Activated naive CD4-positive, alpha-beta T cell treated with anti-CD3 and anti-CD28 coated beads, Interleukin-2, amount 50 U/mL, for 72 hours (primary cell): ENCODE measurements around the gene DIS3L2. TPM values are rescaled to one million over a fixed set of nuclear protein-coding genes. Genes with fewer than 3 reads are reported as not detected.
"Not testable (repeated sequence)": the region's sequence is repeated elsewhere in the genome, so short reads cannot be mapped to it uniquely, and the experiment has no call there.

Source experiments
- ATAC-seq, 2 donors: fragments of 150-1000 bp; cut with Tn5 transposase; 2 replicates each; pipeline ENCODE4 v1.10.0; 2021; ENCODE audit warnings: mild to moderate bottlenecking in 2 of 2, moderate library complexity in 2 of 2
- DNase-seq, 2 donors: peaks; one replicate each; pipeline ENCODE4 v3.0.0; 2021 to 2022; ENCODE audit warnings: low spot score in 2 of 2
- H3K27ac Mint-ChIP-seq, 2 donors: one replicate each; pipeline ENCODE4 v1.8.0; 2022; ENCODE audit warnings: mild to moderate bottlenecking in 2 of 2, mixed read lengths in 2 of 2
- H3K36me3 Mint-ChIP-seq, 2 donors: one replicate each; pipeline ENCODE4 v1.8.0; 2022; ENCODE audit warnings: mixed read lengths in 2 of 2
- H3K9me3 Mint-ChIP-seq, 2 donors: one replicate each; pipeline ENCODE4 v1.8.0; 2022; ENCODE audit warnings: mixed read lengths in 2 of 2
- total RNA-seq, 2 donors: library from RNA; stranded (reverse); gene quantifications; one replicate each; pipeline ENCODE4 v1.2.3, GENCODE V29; 2022

DIS3L2 gene
- total RNA-seq, 2 donors from 2014 or later = 19.9 to 44.0 TPM

GRCh38 chr2:232331061-232331460, 369.5 kb downstream of the DIS3L2 start:
- DNase-seq, H3K36me3 Mint-ChIP-seq, ATAC-seq, H3K9me3 Mint-ChIP-seq, H3K27ac Mint-ChIP-seq: not testable (repeated sequence)

DNA sequence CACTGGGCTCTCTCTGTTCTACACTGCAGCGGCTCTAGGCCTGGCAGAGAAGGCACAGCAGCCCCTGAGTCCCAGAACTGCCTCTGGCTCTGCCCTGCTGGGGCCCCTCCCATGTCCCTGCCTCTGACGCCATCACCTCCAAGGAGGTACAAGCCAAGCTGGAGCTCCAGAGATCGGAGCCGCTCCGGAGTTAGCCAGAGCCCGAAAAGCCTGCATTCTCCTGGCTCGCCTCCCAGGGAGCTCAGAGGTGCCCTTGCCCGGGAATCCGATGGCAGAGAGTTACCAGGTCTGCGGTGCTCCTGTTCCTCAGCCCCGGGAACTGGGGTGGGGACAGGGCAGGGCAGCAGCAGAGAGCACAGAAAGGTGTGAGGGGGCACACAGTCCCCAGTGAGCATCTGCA, 370.1 kb downstream of the DIS3L2 start:
- not testable (repeated sequence) for H3K27ac Mint-ChIP-seq, ATAC-seq, H3K36me3 Mint-ChIP-seq, DNase-seq, H3K9me3 Mint-ChIP-seq

GRCh38 chr2:232332244-232332939, 370.9 kb downstream of the DIS3L2 start:
- not testable (repeated sequence) for H3K9me3 Mint-ChIP-seq, H3K27ac Mint-ChIP-seq, H3K36me3 Mint-ChIP-seq, ATAC-seq
- DNase-seq = peak in 1 of 2 donors; percentile 39

GRCh38 chr2:232332940-232333259, 371.4 kb downstream of the DIS3L2 start:
- H3K27ac Mint-ChIP-seq = no peak overlapping the region
- H3K9me3 Mint-ChIP-seq = no peaks in the 10 kb centered on the region
- ATAC-seq = no peak
- DNase-seq = no peak
- H3K36me3 Mint-ChIP-seq = no peaks in the 10 kb centered on the region

DNA sequence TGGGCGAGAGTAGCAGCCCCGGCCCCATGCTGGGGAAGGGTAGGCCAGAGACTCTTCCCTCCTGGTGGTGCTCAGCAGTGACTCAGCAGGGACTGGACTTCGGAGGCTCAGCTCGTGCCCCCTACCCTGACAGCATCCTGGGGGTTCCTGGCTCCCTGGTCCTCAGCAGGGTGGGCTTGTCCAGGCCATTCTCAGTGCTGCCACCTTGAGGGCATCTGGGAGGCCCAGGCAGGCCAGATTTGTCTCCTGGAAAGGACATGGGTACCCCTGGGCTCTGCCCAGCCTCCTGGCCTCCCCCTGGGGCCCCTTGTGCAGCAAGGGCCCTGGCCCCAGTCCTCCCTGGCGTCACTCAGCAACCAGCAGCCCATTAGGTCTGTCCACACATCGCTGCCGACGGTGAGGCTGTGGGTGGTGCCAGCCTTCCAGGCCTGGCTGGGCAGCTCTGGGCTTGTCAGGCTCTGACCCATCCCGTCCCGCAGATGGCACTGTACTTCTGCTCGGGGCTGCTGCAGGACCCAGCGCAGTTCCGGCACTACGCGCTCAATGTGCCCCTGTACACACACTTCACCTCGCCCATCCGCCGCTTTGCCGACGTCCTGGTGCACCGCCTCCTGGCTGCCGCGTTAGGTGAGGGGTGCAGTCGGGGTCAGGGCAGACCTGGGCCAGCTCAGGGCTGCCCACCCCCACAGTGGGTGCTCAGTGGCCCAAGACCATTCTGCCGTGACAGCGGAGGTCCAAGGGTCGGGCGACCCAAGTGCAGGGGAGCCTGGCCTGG, 372.0 kb downstream of the DIS3L2 start:
- ATAC-seq = no peak

DNA sequence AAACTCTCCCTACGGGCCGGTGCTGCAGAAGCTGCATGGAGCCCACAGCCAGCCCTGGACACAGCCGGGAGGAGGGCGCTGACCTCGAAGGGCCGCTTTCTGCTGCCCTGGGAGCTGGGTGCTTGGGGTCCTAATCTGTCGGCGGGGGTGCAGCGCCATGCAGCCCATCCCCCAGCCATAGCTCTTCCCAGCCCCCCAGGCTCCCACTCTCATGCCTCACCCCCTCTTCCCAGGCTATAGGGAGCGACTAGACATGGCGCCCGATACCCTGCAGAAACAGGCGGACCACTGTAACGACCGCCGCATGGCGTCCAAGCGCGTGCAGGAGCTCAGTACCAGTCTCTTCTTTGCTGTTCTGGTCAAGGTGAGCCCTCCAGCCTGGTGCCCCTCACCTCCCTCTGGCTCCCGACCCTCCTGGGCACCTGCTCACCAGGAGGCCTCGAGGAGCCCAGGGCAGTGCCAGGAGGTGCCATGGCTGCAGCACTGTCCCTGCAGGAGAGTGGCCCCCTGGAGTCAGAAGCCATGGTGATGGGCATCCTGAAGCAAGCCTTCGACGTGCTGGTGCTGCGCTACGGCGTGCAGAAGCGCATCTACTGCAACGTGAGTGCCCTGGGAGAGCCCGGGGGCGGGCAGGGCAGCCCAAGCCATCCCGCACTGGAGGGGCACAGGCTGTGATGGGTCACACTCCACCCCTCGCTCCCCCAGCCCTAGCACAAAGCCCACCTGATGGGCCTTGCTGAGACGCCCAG, 372.8 kb downstream of the DIS3L2 start:
- not testable (repeated sequence) for ATAC-seq, H3K9me3 Mint-ChIP-seq, H3K27ac Mint-ChIP-seq, H3K36me3 Mint-ChIP-seq
- DNase-seq = peak in 1 of 2 donors; percentile 40

More for the DNA sequence above, 372.0 kb downstream of the DIS3L2 start:
- Mint-ChIP-seq H3K27ac (no peak overlapping the region), H3K9me3 (no peaks in the 10 kb centered on the region), H3K36me3 (no peaks in the 10 kb centered on the region)
- peak in 1 of 2 donors; percentile 47 for DNase-seq

DNA sequence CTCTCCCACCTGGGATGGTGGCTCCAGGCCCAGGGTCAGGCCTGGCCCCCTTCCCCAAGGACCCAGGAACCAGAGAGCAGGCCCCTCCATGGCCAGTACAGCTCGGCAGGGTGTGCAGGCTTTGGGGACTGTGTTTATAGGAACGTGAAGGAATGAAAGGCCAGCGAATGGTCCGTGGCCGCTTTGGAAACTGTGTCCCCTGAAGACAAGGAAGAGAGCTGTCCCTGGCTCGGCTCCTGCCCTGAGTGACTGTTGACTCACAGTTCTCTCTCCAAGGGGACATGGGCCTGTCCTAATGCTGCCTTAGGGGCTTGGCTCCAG, 373.3 kb downstream of the DIS3L2 start:
- DNase-seq, H3K27ac Mint-ChIP-seq, ATAC-seq, H3K36me3 Mint-ChIP-seq, H3K9me3 Mint-ChIP-seq: not testable (repeated sequence)

DNA sequence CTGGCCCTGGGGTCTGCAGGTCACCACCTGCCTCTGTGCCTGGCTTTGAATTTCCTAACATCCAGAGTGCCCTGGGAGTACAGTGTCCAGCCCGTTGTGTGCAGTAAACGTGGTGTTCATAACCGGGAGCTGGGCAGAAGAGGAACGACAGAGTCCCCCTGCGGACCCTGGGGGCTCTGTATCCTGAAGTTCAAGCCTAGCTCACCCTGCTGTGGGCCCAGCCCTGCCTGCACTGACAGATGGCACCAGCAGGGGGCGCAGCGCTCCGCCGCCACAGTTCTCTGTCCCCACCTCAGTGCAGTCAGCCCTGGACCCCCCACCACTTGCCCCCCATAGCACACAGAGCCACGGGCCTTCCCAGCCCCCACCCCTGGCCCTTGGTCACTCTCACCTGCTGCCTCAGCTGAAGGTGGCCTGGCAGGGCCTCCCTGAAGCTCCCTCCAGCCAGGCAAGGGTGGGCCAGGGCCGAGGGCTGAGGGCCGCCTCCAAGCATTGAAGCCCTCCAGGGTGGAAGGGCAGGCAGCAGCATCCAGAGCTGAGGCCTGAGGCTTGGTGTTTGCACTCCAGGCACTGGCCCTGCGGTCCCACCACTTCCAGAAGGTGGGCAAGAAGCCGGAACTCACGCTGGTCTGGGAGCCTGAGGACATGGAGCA, 373.8 kb downstream of the DIS3L2 start:
- not testable (repeated sequence) for H3K9me3 Mint-ChIP-seq, H3K27ac Mint-ChIP-seq, H3K36me3 Mint-ChIP-seq
- DNase-seq (peak in 1 of 2 donors; percentile 44), ATAC-seq (peak; percentile 60 to 70)

DNA sequence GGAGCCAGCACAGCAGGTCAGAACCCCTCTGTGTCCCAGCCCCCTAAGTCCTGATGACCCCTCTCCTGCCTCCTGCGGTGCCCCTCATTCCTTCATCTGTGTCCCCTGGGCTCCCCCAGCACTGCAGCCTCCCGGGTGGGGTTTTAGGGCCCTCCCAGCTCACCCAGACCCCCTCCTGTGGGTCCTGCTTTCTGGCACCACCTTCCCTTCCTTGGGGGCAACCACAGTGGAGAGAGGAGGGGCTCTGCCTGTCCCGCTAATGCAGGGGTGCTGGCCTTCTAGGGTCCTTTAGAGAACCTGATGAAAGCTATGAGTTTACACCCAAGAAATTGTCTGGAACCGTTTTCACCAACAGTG, 374.3 kb downstream of the DIS3L2 start:
- Mint-ChIP-seq H3K36me3 (no peaks in the 10 kb centered on the region), H3K9me3 (no peaks in the 10 kb centered on the region), H3K27ac (no peak overlapping the region)
- DNase-seq (peak in 1 of 2 donors; percentile 25), ATAC-seq (no peak)

DNA sequence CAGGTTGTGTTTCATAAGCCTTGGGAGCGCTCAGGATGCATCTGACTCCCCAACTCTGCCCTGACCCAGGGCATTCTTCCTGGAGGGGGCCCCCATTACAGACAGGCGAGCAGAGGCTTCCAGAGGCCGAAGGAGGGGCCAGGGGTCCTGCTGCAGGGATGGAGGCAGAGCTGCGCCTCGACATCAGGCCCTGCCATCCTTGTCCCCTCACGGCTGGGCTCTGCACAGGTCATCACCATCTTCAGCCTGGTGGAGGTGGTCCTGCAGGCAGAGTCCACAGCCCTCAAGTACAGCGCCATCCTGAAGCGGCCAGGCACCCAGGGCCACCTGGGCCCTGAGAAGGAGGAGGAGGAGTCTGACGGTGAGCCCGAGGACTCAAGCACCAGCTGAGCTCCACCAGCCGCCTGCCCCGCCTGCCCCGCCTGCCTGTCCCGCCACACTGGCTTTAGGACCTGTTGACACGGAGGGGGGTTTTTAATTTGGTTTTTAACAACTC, 374.8 kb downstream of the DIS3L2 start:
- H3K36me3 Mint-ChIP-seq = no peaks in the 10 kb centered on the region
- no peak for ATAC-seq
- no peaks in the 10 kb centered on the region for H3K9me3 Mint-ChIP-seq
- DNase-seq = peak; percentile 2 to 44
- no peak overlapping the region for H3K27ac Mint-ChIP-seq

DNA sequence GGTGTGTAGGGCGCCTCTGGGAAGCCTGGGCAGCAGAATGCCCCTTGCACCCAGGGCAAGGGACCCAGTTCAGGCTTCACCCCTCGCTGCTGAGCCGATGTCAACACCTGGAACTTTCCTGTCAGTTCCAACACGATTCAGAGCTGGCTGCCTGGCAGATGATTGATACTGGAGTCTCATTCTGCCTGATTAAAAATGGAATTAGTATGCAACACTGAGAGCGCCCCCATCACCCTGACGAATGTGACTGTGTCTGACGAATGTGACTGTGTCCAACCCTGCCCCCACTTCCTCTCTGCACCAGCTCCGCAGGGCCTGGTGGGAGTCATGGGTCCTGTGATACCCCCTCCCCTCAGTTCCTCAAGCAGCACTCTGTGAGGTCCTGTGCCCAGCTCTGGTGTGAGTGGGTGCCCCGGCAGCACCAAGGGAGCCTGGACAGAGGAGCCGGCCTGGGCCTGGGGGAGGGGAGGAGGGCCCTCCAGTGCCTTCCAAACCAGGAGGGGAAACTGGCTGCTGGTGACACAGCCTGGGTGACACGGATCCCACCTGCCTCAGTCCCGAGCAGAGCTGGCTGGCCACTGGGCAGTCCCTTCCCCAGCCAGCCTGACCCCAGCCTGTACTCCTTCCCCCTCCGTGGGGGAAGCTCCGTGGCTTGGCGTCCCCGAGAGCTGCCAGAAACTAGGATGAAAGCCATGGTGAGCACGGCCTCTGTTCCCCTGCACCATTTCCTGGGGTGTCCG, 375.6 kb downstream of the DIS3L2 start:
- Mint-ChIP-seq H3K27ac (no peak overlapping the region), H3K36me3 (no peaks in the 10 kb centered on the region), H3K9me3 (no peaks in the 10 kb centered on the region)
- ATAC-seq (no peak), DNase-seq (peak in 1 of 2 donors; percentile 26)

GRCh38 chr2:232338094-232338758, 376.7 kb downstream of the DIS3L2 start:
- H3K36me3 Mint-ChIP-seq, H3K9me3 Mint-ChIP-seq, ATAC-seq: not testable (repeated sequence)
- H3K27ac Mint-ChIP-seq = peak overlapping the region in 1 of 2 donors; percentile 54
- peak in 1 of 2 donors; percentile 51 for DNase-seq

DNA sequence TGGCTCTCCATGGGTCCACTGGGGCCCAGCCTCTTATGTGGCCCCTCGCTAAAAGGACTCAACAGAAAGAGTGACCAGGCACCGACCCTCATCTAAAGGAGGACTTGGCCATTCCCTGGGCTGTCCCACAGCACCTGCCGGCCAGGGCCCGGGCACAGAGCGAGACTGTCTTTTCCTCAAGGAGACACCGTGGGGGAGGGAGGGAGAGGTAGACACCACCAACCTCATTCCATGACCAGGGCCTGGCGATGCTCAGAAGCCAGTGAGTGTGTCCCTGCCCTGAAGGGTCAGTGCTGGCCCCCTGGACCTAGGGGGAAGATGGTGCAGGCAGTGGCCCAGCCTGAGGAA, 377.2 kb downstream of the DIS3L2 start:
- ATAC-seq = no peak
- H3K27ac Mint-ChIP-seq = peak overlapping the region in 1 of 2 donors; percentile 54
- peak in 1 of 2 donors; percentile 43 for DNase-seq
- no peaks in the 10 kb centered on the region for H3K36me3 Mint-ChIP-seq
- no peaks in the 10 kb centered on the region for H3K9me3 Mint-ChIP-seq

- no peaks in the 10 kb centered on the region for H3K36me3 Mint-ChIP-seq
- peak overlapping the region; percentile 54 to 89 for H3K27ac Mint-ChIP-seq
- DNase-seq (peak in 1 of 2 donors; percentile 47), ATAC-seq (no peak)
- H3K9me3 Mint-ChIP-seq = no peaks in the 10 kb centered on the region
Observed at GRCh38 chr2:232339121-232340081, 377.9 kb downstream of the DIS3L2 start.
